Neutrophil (primary cell): ENCODE measurements around the gene IL10RB.

Experiments used
- H3K27ac ChIP-seq: fragments of 200-600 bp; sonication (generic); 2 replicates; pipeline ENCODE4 v1.5.1; 2016; ENCODE audit warnings: mild to moderate bottlenecking, moderate library complexity
- H3K27me3 ChIP-seq: fragments of 200-600 bp; sonication (generic); 2 replicates; pipeline ENCODE4 v1.6.0; 2016; ENCODE audit warnings: mild to moderate bottlenecking
- H3K36me3 ChIP-seq: fragments of 200-600 bp; sonication (generic); 2 replicates; pipeline ENCODE4 v1.5.1; 2017
- H3K4me1 ChIP-seq, 2 experiments: fragments of 200-600 bp in 1 of 2; sonication (generic) in 1 of 2; 1 replicate in 1 of 2; 2 replicates in 1 of 2; pipeline versions ENCODE4 v1.5.1 to v1.6.1; 2013 to 2016; ENCODE audit warnings: low read depth in 1 of 2, low read length in 1 of 2, mild to moderate bottlenecking in 1 of 2, moderate library complexity in 1 of 2; ENCODE audit not compliant: control insufficient read depth in 1 of 2, insufficient read depth in 1 of 2
- H3K4me3 ChIP-seq, 2 experiments: fragments of 200-600 bp in 1 of 2; sonication (generic) in 1 of 2; 1 replicate in 1 of 2; 2 replicates in 1 of 2; pipeline ENCODE4 v1.5.1; 2013 to 2016; ENCODE audit warnings: low read depth in 1 of 2, low read length in 1 of 2, mild to moderate bottlenecking in 1 of 2, moderate library complexity in 1 of 2
- H3K9me3 ChIP-seq: fragments of 200-600 bp; sonication (generic); 2 replicates; pipeline ENCODE4 v1.5.1; 2016
- CTCF ChIP-seq: fragments of 200-600 bp; sonication (generic); IDR thresholded peaks from 2 replicates; pipeline ENCODE4 v1.5.1; 2016; ENCODE audit warnings: antibody characterized with exemption

The IL10RB gene

GRCh38 chr21:33268737-33269441 lies 2.7 kb downstream of the IL10RB start:
- Histone ChIP-seq H3K4me1 (peaks cover 55 to 65% of the 10 kb centered on the region in 2 experiments), H3K27me3 (no peaks in the 10 kb centered on the region), H3K9me3 (no peaks in the 10 kb centered on the region), H3K27ac (peak overlapping the region; percentile 95), H3K4me3 (no peak overlapping the region), H3K36me3 (peaks cover 51% of the 10 kb centered on the region)
- no peak for TF ChIP-seq CTCF

- no peak overlapping the region for H3K4me3 ChIP-seq
- peaks cover 37 to 49% of the 10 kb centered on the region in 2 experiments for H3K4me1 ChIP-seq
- H3K27ac ChIP-seq: peak overlapping the region; percentile 57
- no peaks in the 10 kb centered on the region for H3K9me3 ChIP-seq
- H3K36me3 ChIP-seq: peaks cover 62% of the 10 kb centered on the region
- no peaks in the 10 kb centered on the region for H3K27me3 ChIP-seq
- no peak for TF ChIP-seq CTCF
Measured at GRCh38 chr21:33270986-33271385, 4.8 kb downstream of the IL10RB start.

GRCh38 chr21:33273044-33273443 lies 6.9 kb downstream of the IL10RB start:
- Histone ChIP-seq H3K27me3 (no peaks in the 10 kb centered on the region), H3K36me3 (peaks cover 78% of the 10 kb centered on the region), H3K27ac (no peak overlapping the region), H3K4me1 (peaks cover 22 to 34% of the 10 kb centered on the region in 2 experiments), H3K4me3 (no peak overlapping the region), H3K9me3 (no peaks in the 10 kb centered on the region)
- no peak for TF ChIP-seq CTCF

GRCh38 chr21:33278721-33279120 lies 12.6 kb downstream of the IL10RB start:
- H3K4me3 ChIP-seq: no peak overlapping the region
- H3K27ac ChIP-seq: peak overlapping the region; percentile 3
- no peaks in the 10 kb centered on the region for H3K27me3 ChIP-seq
- no peaks in the 10 kb centered on the region for H3K9me3 ChIP-seq
- H3K36me3 ChIP-seq: peaks cover 93% of the 10 kb centered on the region
- H3K4me1 ChIP-seq: no peaks in the 10 kb centered on the region
- TF ChIP-seq CTCF: no peak

- H3K36me3 ChIP-seq: peaks cover 93% of the 10 kb centered on the region
- no peak overlapping the region for H3K27ac ChIP-seq
- H3K9me3 ChIP-seq: no peaks in the 10 kb centered on the region
- H3K4me1 ChIP-seq: no peaks in the 10 kb centered on the region
- H3K27me3 ChIP-seq: no peaks in the 10 kb centered on the region
- no peak for TF ChIP-seq CTCF
- no peak overlapping the region for H3K4me3 ChIP-seq
Measured at GRCh38 chr21:33279330-33279820, 13.2 kb downstream of the IL10RB start.
